Heart left ventricle (tissue), 13 donors: ENCODE data around the gene CCDC8.
"Not testable (repeated sequence)": the region's sequence is repeated elsewhere in the genome, so short reads cannot be mapped to it uniquely, and the experiment has no call there.

Experiments used
- CTCF ChIP-seq, 12 donors: fragments of 200-600 bp; sonication (generic) in 4 of 12; IDR thresholded peaks; one replicate each; pipeline versions ENCODE4 v1.5.0 to v1.8.0; 2018 to 2022; ENCODE audit warnings: antibody characterized with exemption in 12 of 12, mild to moderate bottlenecking in 5 of 12
- POLR2A ChIP-seq, 2 donors: fragments of 450-650 bp; IDR thresholded peaks; one replicate each; pipeline ENCODE4 v1.6.1; 2017; ENCODE audit warnings: antibody characterized with exemption in 2 of 2, mild to moderate bottlenecking in 2 of 2, moderate library complexity in 2 of 2
- donor health status: ischemic (EF 13 %, LVEDD 7.1; RV severe dilation, severe dysfunction).
- donor health status: DM: no; HTN: yes; CAD: no.
- donor health status: DM: no; HTN: no; CAD: no.
- donor health status: ischemic (EF 25% LVEDD 6.9; RV normal size, moderate dysfunction).
- donor health status: ischemic (EF 25% LVEDD 5.7; RV mildly dilated, moderate dysfunction).
- donor health status: ischemic (EF 35%, LVEDD 5.7; RV mildly dilated, moderate dysfunction).
- donor health status: nonischemic (EF 11% LVEDD 7.7; RV severe dilation, severe dysfunction).
- donor health status: DM: yes; HTN: yes; CAD: no.
- donor health status: PGD.
- donor health status: ischemic (EF 29% LVEDD 5.4; RV normal size, mild dysfunction).
- donor health status: nonischemic (EF 23%, LVEDD 6.1; RV moderate dilation, normal function).

GRCh38 chr19:46433470-46433869 is 20.1 kb upstream of the CCDC8 start:
- not testable (repeated sequence) for TF ChIP-seq POLR2A, CTCF (IDR thresholded peaks at IDR 0.05)
